Measurements from ENCODE around the gene HMOX1. TPM values are rescaled to one million over a fixed set of nuclear protein-coding genes. Genes with fewer than 3 reads are reported as not detected.
"Not testable (repeated sequence)": the region's sequence is repeated elsewhere in the genome, so short reads cannot be mapped to it uniquely, and the experiment has no call there.

HMOX1 gene
- polyA plus RNA-seq, 1 donor (not counting 4 experiments of a cell fraction or from before 2014, with no cell fraction given) = 1.5 TPM

GRCh38 chr22:35361001-35361558, 19.8 kb upstream of the HMOX1 start:
- Histone ChIP-seq H3K36me3 (ENCODE audit: control insufficient read depth in 2 of 2, extremely low read depth in 1 of 2, insufficient read depth in 2 of 2, low read length in 2 of 2) (no peaks in the 10 kb centered on the region), H2AFZ (ENCODE audit: control insufficient read depth, low read length) (no peak overlapping the region), H3K27me3 (ENCODE audit: control insufficient read depth, extremely low read depth, insufficient read depth, low read length) (no peaks in the 10 kb centered on the region), H4K20me1 (ENCODE audit: control insufficient read depth, extremely low read depth, insufficient read depth, low read length) (no peaks in the 10 kb centered on the region), H3K27ac (ENCODE audit: control insufficient read depth, insufficient read depth, low read length) (no peak overlapping the region), H3K79me2 (ENCODE audit: control insufficient read depth, insufficient read depth, low read length) (no peaks in the 10 kb centered on the region), H3K9me1 (ENCODE audit: control insufficient read depth, extremely low read depth, insufficient read depth, low read length) (no peaks in the 10 kb centered on the region), H3K9ac (ENCODE audit: control insufficient read depth, extremely low read depth, insufficient read depth, low read length) (no peak overlapping the region), H3K9me3 (ENCODE audit: control insufficient read depth, low read depth, low read length) (no peaks in the 10 kb centered on the region), H3K4me1 (ENCODE audit: control insufficient read depth, extremely low read depth, insufficient read depth, low read length) (peaks cover 9% of the 10 kb centered on the region), H3K4me2 (ENCODE audit: control insufficient read depth, extremely low read depth, insufficient read depth, low read depth, low read length) (no peak overlapping the region), H3K4me3 (ENCODE audit: control insufficient read depth in 2 of 3, extremely low read depth in 1 of 3, insufficient read depth in 2 of 3, low read depth in 1 of 3, low read length in 3 of 3) (no peak overlapping the region)
- DNase-seq (ENCODE audit: low read depth, low spot score) = no peak
- dilution Hi-C loops (cut with MboI; ENCODE audit: extremely low pct_ligation_motif_present, low sequenced_read_pairs) = no loop called here
- TF ChIP-seq EZH2 (IDR thresholded peaks at IDR 0.05; ENCODE audit: low read length) (no peak), CTCF (optimal IDR thresholded peaks at IDR 0.05 in 1 of 3, IDR thresholded peaks at IDR 0.05 in 1 of 3, conservative IDR thresholded peaks at IDR 0.05 in 1 of 3; ENCODE audit: extremely low read depth in 1 of 3, insufficient read depth in 2 of 3, low read length in 3 of 3) (no peak)
- FAIRE-seq = no peak

- dilution Hi-C loops (cut with MboI; ENCODE audit: extremely low pct_ligation_motif_present, low sequenced_read_pairs) = no loop called here
- H3K9me3 ChIP-seq (ENCODE audit: control insufficient read depth, low read depth, low read length) = no peaks in the 10 kb centered on the region
- no peak for DNase-seq (ENCODE audit: low read depth, low spot score)
- no peak overlapping the region for H3K4me3 ChIP-seq (ENCODE audit: control insufficient read depth in 2 of 3, extremely low read depth in 1 of 3, insufficient read depth in 2 of 3, low read depth in 1 of 3, low read length in 3 of 3)
- no peak for FAIRE-seq
- no peak overlapping the region for H3K4me2 ChIP-seq (ENCODE audit: control insufficient read depth, extremely low read depth, insufficient read depth, low read depth, low read length)
- no peak overlapping the region for H2AFZ ChIP-seq (ENCODE audit: control insufficient read depth, low read length)
- no peaks in the 10 kb centered on the region for H4K20me1 ChIP-seq (ENCODE audit: control insufficient read depth, extremely low read depth, insufficient read depth, low read length)
- no peaks in the 10 kb centered on the region for H3K9me1 ChIP-seq (ENCODE audit: control insufficient read depth, extremely low read depth, insufficient read depth, low read length)
- no peaks in the 10 kb centered on the region for H3K36me3 ChIP-seq (ENCODE audit: control insufficient read depth in 2 of 2, extremely low read depth in 1 of 2, insufficient read depth in 2 of 2, low read length in 2 of 2)
- H3K9ac ChIP-seq (ENCODE audit: control insufficient read depth, extremely low read depth, insufficient read depth, low read length) = no peak overlapping the region
- H3K4me1 ChIP-seq (ENCODE audit: control insufficient read depth, extremely low read depth, insufficient read depth, low read length) = peaks cover 6% of the 10 kb centered on the region
- no peaks in the 10 kb centered on the region for H3K27me3 ChIP-seq (ENCODE audit: control insufficient read depth, extremely low read depth, insufficient read depth, low read length)
- H3K79me2 ChIP-seq (ENCODE audit: control insufficient read depth, insufficient read depth, low read length) = no peaks in the 10 kb centered on the region
- no peak for TF ChIP-seq CTCF (optimal IDR thresholded peaks at IDR 0.05 in 1 of 3, IDR thresholded peaks at IDR 0.05 in 1 of 3, conservative IDR thresholded peaks at IDR 0.05 in 1 of 3; ENCODE audit: extremely low read depth in 1 of 3, insufficient read depth in 2 of 3, low read length in 3 of 3)
- no peak for TF ChIP-seq EZH2 (IDR thresholded peaks at IDR 0.05; ENCODE audit: low read length)
- H3K27ac ChIP-seq (ENCODE audit: control insufficient read depth, insufficient read depth, low read length) = no peak overlapping the region
These were observed 17.3 kb upstream of the HMOX1 start for GRCh38 chr22:35363566-35364086.

- H3K4me2 ChIP-seq (ENCODE audit: control insufficient read depth, extremely low read depth, insufficient read depth, low read depth, low read length); H3K9ac ChIP-seq (ENCODE audit: control insufficient read depth, extremely low read depth, insufficient read depth, low read length); dilution Hi-C loops (cut with MboI; ENCODE audit: extremely low pct_ligation_motif_present, low sequenced_read_pairs): not testable (repeated sequence)
These were observed 16.7 kb upstream of the HMOX1 start for GRCh38 chr22:35364230-35364629.

More at GRCh38 chr22:35364230-35364629, 16.7 kb upstream of the HMOX1 start:
- H2AFZ ChIP-seq (ENCODE audit: control insufficient read depth, low read length); H3K4me1 ChIP-seq (ENCODE audit: control insufficient read depth, extremely low read depth, insufficient read depth, low read length); H4K20me1 ChIP-seq (ENCODE audit: control insufficient read depth, extremely low read depth, insufficient read depth, low read length); DNase-seq (ENCODE audit: low read depth, low spot score); H3K4me3 ChIP-seq (ENCODE audit: control insufficient read depth in 2 of 3, extremely low read depth in 1 of 3, insufficient read depth in 2 of 3, low read depth in 1 of 3, low read length in 3 of 3); FAIRE-seq; H3K36me3 ChIP-seq (ENCODE audit: control insufficient read depth in 2 of 2, extremely low read depth in 1 of 2, insufficient read depth in 2 of 2, low read length in 2 of 2); H3K9me3 ChIP-seq (ENCODE audit: control insufficient read depth, low read depth, low read length); H3K27ac ChIP-seq (ENCODE audit: control insufficient read depth, insufficient read depth, low read length); H3K27me3 ChIP-seq (ENCODE audit: control insufficient read depth, extremely low read depth, insufficient read depth, low read length); H3K79me2 ChIP-seq (ENCODE audit: control insufficient read depth, insufficient read depth, low read length); H3K9me1 ChIP-seq (ENCODE audit: control insufficient read depth, extremely low read depth, insufficient read depth, low read length): not testable (repeated sequence)
